Measurements from ENCODE around the gene KLHL4. TPM values are rescaled to one million over a fixed set of nuclear protein-coding genes. Genes with fewer than 3 reads are reported as not detected.

Gene KLHL4
- total RNA-seq, 1 experiment from 2014 or later = 0.10 TPM

- no TSS peak for BruUV-seq (replicated peaks)
- RAD21 ChIA-PET (ENCODE audit: low non-redundant PET in 1 of 2, low total read pairs in 2 of 2, uncharacterized antibody in 2 of 2, unreplicated experiment in 2 of 2) = no interaction called here
Measured at GRCh38 chrX:87468941-87469340, 48.7 kb upstream of the KLHL4 start.

More at GRCh38 chrX:87468941-87469340, 48.7 kb upstream of the KLHL4 start:
- no peaks in the 10 kb centered on the region for H3K79me2 ChIP-seq (ENCODE audit: insufficient read depth, low read length)
- H3K9me3 ChIP-seq (ENCODE audit: control insufficient read depth in 1 of 2, insufficient read depth in 1 of 2, low read depth in 1 of 2, low read length in 2 of 2) = no peaks in the 10 kb centered on the region
- no peak overlapping the region for H3K4me2 ChIP-seq (ENCODE audit: low read length)
- H3K27ac ChIP-seq (ENCODE audit: low read depth, low read length) = no peak overlapping the region
- H3K4me1 ChIP-seq (ENCODE audit: control insufficient read depth in 1 of 2, insufficient read depth in 2 of 2, low read length in 2 of 2) = no peaks in the 10 kb centered on the region
- no peaks in the 10 kb centered on the region for H3K36me3 ChIP-seq (ENCODE audit: control insufficient read depth in 1 of 2, insufficient read depth in 2 of 2, low read length in 2 of 2)
- no peak overlapping the region for H3K9ac ChIP-seq (ENCODE audit: low read length)
- ChIA-PET POLR2A (no interaction called here), CTCF (no interaction called here)
- H3K9me2 ChIP-seq (ENCODE audit: insufficient read depth) = no peaks in the 10 kb centered on the region
- ATAC-seq (no peak), DNase-seq (ENCODE audit: low read depth, low spot score) (no peak)
- no peak for TF ChIP-seq EZH2phosphoT487 (IDR thresholded peaks at IDR 0.05; ENCODE audit: borderline replicate concordance)
- no peak for TF ChIP-seq CBX3 (IDR thresholded peaks at IDR 0.05; ENCODE audit: low read depth)
- no peak for TF ChIP-seq ATF3 (IDR thresholded peaks at IDR 0.05)
- no peak for TF ChIP-seq FOSL1 (IDR thresholded peaks at IDR 0.05; ENCODE audit: low read depth)
- TF ChIP-seq SIN3A (IDR thresholded peaks at IDR 0.05; ENCODE audit: low read depth) = no peak
- TF ChIP-seq CTCF (IDR thresholded peaks at IDR 0.05 in 2 of 3, conservative IDR thresholded peaks at IDR 0.05 in 1 of 3; ENCODE audit: borderline replicate concordance in 1 of 3, insufficient read depth in 1 of 3, low read depth in 2 of 3, low read length in 2 of 3) = no peak
- TF ChIP-seq ZBTB33 (IDR thresholded peaks at IDR 0.05; ENCODE audit: extremely low read depth, insufficient replicate concordance, low read length) = no peak
- no peak for TF ChIP-seq POLR2A (IDR thresholded peaks at IDR 0.05; ENCODE audit: borderline replicate concordance, extremely low read depth, insufficient read depth, insufficient read length)
- no peak for TF ChIP-seq EGR1 (IDR thresholded peaks at IDR 0.05; ENCODE audit: low read depth)
- no peak for TF ChIP-seq TCF7L2 (IDR thresholded peaks at IDR 0.05; ENCODE audit: borderline replicate concordance, extremely low read depth, insufficient read depth, insufficient read length)
- no peak for TF ChIP-seq MAX (IDR thresholded peaks at IDR 0.05)
- TF ChIP-seq JUND (IDR thresholded peaks at IDR 0.05) = no peak
- TF ChIP-seq ZFX (IDR thresholded peaks at IDR 0.05) = no peak
- TF ChIP-seq ELF1 (IDR thresholded peaks at IDR 0.05; ENCODE audit: borderline replicate concordance, low read depth) = no peak
- TF ChIP-seq SP1 (IDR thresholded peaks at IDR 0.05; ENCODE audit: low read depth) = no peak
- TF ChIP-seq ZNF274 (IDR thresholded peaks at IDR 0.05; ENCODE audit: low read depth, low read length) = no peak
- TF ChIP-seq REST (IDR thresholded peaks at IDR 0.05; ENCODE audit: low read depth) = no peak
- no peak for TF ChIP-seq EZH2 (IDR thresholded peaks at IDR 0.05)
- TF ChIP-seq RAD21 (IDR thresholded peaks at IDR 0.05; ENCODE audit: low read depth) = no peak
- TF ChIP-seq POLR2AphosphoS5 (IDR thresholded peaks at IDR 0.05; ENCODE audit: low read depth, low read length) = no peak
- no peaks in the 10 kb centered on the region for H3K27me3 ChIP-seq (ENCODE audit: insufficient read depth, low read length)
- no peaks in the 10 kb centered on the region for H4K20me1 ChIP-seq (ENCODE audit: insufficient read depth)
- H3K4me3 ChIP-seq (replicated peaks in 1 of 2; ENCODE audit: low read depth in 1 of 2, low read length in 2 of 2) = no peak overlapping the region
- intact Hi-C loops (cut with micrococcal nuclease) = no loop called here
- no peak overlapping the region for H2AFZ ChIP-seq (ENCODE audit: low read depth, low read length, poor library complexity, severe bottlenecking)
